HL-60/S4 (cell line): ENCODE measurements around the gene MIS12.

Experiments used
- in situ Hi-C: fragments of 300-500 bp; cut with MboI; formaldehyde crosslinking; loops from 2 replicates; pipeline ENCODE4 v1.14.3; 2022; ENCODE audit warnings: low sequenced_read_pairs

Gene MIS12

GRCh38 chr17:5499476-5500231 lies 13.3 kb downstream of the MIS12 start:
- in situ Hi-C loops = no loop called here

GRCh38 chr17:5500247-5500588 lies 13.9 kb downstream of the MIS12 start:
- in situ Hi-C loops = no loop called here

GRCh38 chr17:5500589-5501391 lies 14.4 kb downstream of the MIS12 start:
- in situ Hi-C loops = no loop called here

- in situ Hi-C loops = no loop called here
Observed at GRCh38 chr17:5501685-5502084, 15.3 kb downstream of the MIS12 start.

GRCh38 chr17:5502552-5502951 lies 16.2 kb downstream of the MIS12 start:
- in situ Hi-C loops = no loop called here

GRCh38 chr17:5506307-5506706 lies 19.9 kb downstream of the MIS12 start:
- in situ Hi-C loops = no loop called here

- in situ Hi-C loops = no loop called here
Observed at GRCh38 chr17:5508810-5509209, 22.4 kb downstream of the MIS12 start.

GRCh38 chr17:5509482-5509881 lies 23.1 kb downstream of the MIS12 start:
- in situ Hi-C loops = no loop called here

GRCh38 chr17:5510771-5511170 lies 24.4 kb downstream of the MIS12 start:
- in situ Hi-C loops = no loop called here

GRCh38 chr17:5511401-5512225 lies 25.2 kb downstream of the MIS12 start:
- in situ Hi-C loops = no loop called here

GRCh38 chr17:5513628-5514027 lies 27.3 kb downstream of the MIS12 start:
- in situ Hi-C loops = no loop called here

GRCh38 chr17:5514976-5515375 lies 28.6 kb downstream of the MIS12 start:
- in situ Hi-C loops = no loop called here

- in situ Hi-C loops = no loop called here
Observed at GRCh38 chr17:5516060-5516792, 29.9 kb downstream of the MIS12 start.

- in situ Hi-C loops = no loop called here
Observed at GRCh38 chr17:5522476-5522875, 36.1 kb downstream of the MIS12 start.

GRCh38 chr17:5523249-5523648 lies 36.9 kb downstream of the MIS12 start:
- in situ Hi-C loops = no loop called here

- in situ Hi-C loops = no loop called here
Observed at GRCh38 chr17:5526821-5527598, 40.6 kb downstream of the MIS12 start.

GRCh38 chr17:5527601-5528250 lies 41.4 kb downstream of the MIS12 start:
- in situ Hi-C loops = no loop called here

GRCh38 chr17:5530265-5531084 lies 44.1 kb downstream of the MIS12 start:
- in situ Hi-C loops = no loop called here

GRCh38 chr17:5531085-5531418 lies 44.7 kb downstream of the MIS12 start:
- in situ Hi-C loops = no loop called here
